CD14-positive monocyte (primary cell): ENCODE data around the gene TOP2B. TPM values are rescaled to one million over a fixed set of nuclear protein-coding genes. Genes with fewer than 3 reads are reported as not detected.

Experiments
- DNase-seq, 3 donors: peaks; one replicate each; pipeline ENCODE4 v3.0.0-alpha.2; 2011 to 2022
- H2AFZ ChIP-seq: 2 replicates; pipeline ENCODE4 v1.6.0; 2012; ENCODE audit warnings: mild to moderate bottlenecking, low read depth, low read length, inconsistent platforms; ENCODE audit not compliant: insufficient read depth, poor library complexity, severe bottlenecking
- H3K27ac ChIP-seq, 2 donors: 1 replicate in 1 of 2; 2 replicates in 1 of 2; pipeline ENCODE4 v1.5.1; 2012 to 2013; ENCODE audit warnings: low read length in 2 of 2, control low read depth in 1 of 2, inconsistent platforms in 1 of 2, low read depth in 1 of 2, mild to moderate bottlenecking in 1 of 2
- H3K27me3 ChIP-seq, 2 donors: one replicate each; pipeline versions ENCODE4 v1.6.0 to v1.6.1; 2011 to 2013; ENCODE audit warnings: low read length in 2 of 2; ENCODE audit not compliant: control insufficient read depth in 2 of 2, insufficient read depth in 2 of 2
- H3K36me3 ChIP-seq, 2 donors: replicated peaks in 1 of 2; 1 replicate in 1 of 2; 2 replicates in 1 of 2; pipeline versions ENCODE4 v1.5.1 to v1.6.1; 2012 to 2013; ENCODE audit warnings: low read length in 2 of 2, control low read depth in 1 of 2, inconsistent platforms in 1 of 2, mild to moderate bottlenecking in 1 of 2; ENCODE audit not compliant: insufficient read depth in 2 of 2, control insufficient read depth in 1 of 2
- H3K4me1 ChIP-seq, 2 donors: 1 replicate in 1 of 2; 2 replicates in 1 of 2; pipeline versions ENCODE4 v1.5.1 to v1.6.1; 2012 to 2013; ENCODE audit warnings: low read length in 2 of 2, control low read depth in 1 of 2, inconsistent platforms in 1 of 2, mild to moderate bottlenecking in 1 of 2, moderate library complexity in 1 of 2; ENCODE audit not compliant: insufficient read depth in 2 of 2, control insufficient read depth in 1 of 2
- H3K4me2 ChIP-seq: replicated peaks from 2 replicates; pipeline ENCODE3; 2012; ENCODE audit warnings: low read length, moderate library complexity, mild to moderate bottlenecking; ENCODE audit not compliant: poor library complexity, severe bottlenecking; ENCODE audit errors: extremely low read depth
- H3K4me3 ChIP-seq, 3 experiments: fragments of 200-600 bp in 1 of 3; sonication (generic) in 1 of 3; replicated peaks in 1 of 3; 1 replicate in 2 of 3; 2 replicates in 1 of 3; pipeline ENCODE4 v1.5.1; 2011 to 2013; ENCODE audit warnings: low read length in 3 of 3, mild to moderate bottlenecking in 3 of 3, control low read depth in 2 of 3, low read depth in 2 of 3, inconsistent platforms in 1 of 3, moderate library complexity in 1 of 3
- H3K79me2 ChIP-seq: 2 replicates; pipeline ENCODE4 v1.6.0; 2012; ENCODE audit warnings: mild to moderate bottlenecking, control low read depth, inconsistent platforms, low read length, moderate library complexity; ENCODE audit not compliant: insufficient read depth
- H3K9ac ChIP-seq: 2 replicates; pipeline ENCODE4 v1.6.0; 2017; ENCODE audit warnings: low read length, mild to moderate bottlenecking; ENCODE audit not compliant: insufficient read depth, poor library complexity, severe bottlenecking
- H3K9me3 ChIP-seq, 2 donors: replicated peaks in 1 of 2; 1 replicate in 1 of 2; 2 replicates in 1 of 2; pipeline versions ENCODE4 v1.5.1 to v1.6.1; 2012 to 2013; ENCODE audit warnings: low read length in 2 of 2, control low read depth in 1 of 2; ENCODE audit not compliant: control insufficient read depth in 1 of 2, insufficient read depth in 1 of 2
- H4K20me1 ChIP-seq: 2 replicates; pipeline ENCODE4 v1.6.0; 2012; ENCODE audit warnings: mild to moderate bottlenecking, low read length, control low read depth, moderate library complexity; ENCODE audit not compliant: insufficient read depth
- H3K27ac Mint-ChIP-seq, 7 donors: one replicate each; pipeline ENCODE4 v1.8.0; 2020; ENCODE audit warnings: mild to moderate bottlenecking in 7 of 7, mixed read lengths in 7 of 7, moderate library complexity in 6 of 7, inconsistent platforms in 2 of 7
- H3K27me3 Mint-ChIP-seq, 3 donors: one replicate each; pipeline ENCODE4 v1.8.0; 2021 to 2022; ENCODE audit warnings: low read depth in 3 of 3, mild to moderate bottlenecking in 3 of 3, mixed read lengths in 3 of 3, moderate library complexity in 3 of 3, inconsistent platforms in 1 of 3
- H3K36me3 Mint-ChIP-seq, 2 donors: one replicate each; pipeline ENCODE4 v1.8.0; 2020; ENCODE audit warnings: mixed read lengths in 2 of 2, inconsistent platforms in 1 of 2, mild to moderate bottlenecking in 1 of 2
- H3K4me1 Mint-ChIP-seq: one replicate; pipeline ENCODE4 v1.8.0; 2020; ENCODE audit warnings: mild to moderate bottlenecking, mixed read lengths
- H3K4me3 Mint-ChIP-seq, 2 donors: one replicate each; pipeline ENCODE4 v1.8.0; 2020; ENCODE audit warnings: mild to moderate bottlenecking in 2 of 2, mixed read lengths in 2 of 2, moderate library complexity in 1 of 2
- H3K9me3 Mint-ChIP-seq, 7 donors: one replicate each; pipeline ENCODE4 v1.8.0; 2020 to 2022; ENCODE audit warnings: mixed read lengths in 7 of 7, mild to moderate bottlenecking in 6 of 7, moderate library complexity in 6 of 7, inconsistent platforms in 2 of 7
- WGBS: methylation state at CpG from one replicate; pipeline ENCODE4 v1.1.5; 2013; ENCODE audit warnings: missing lambda C conversion rate; ENCODE audit not compliant: insufficient coverage; 5-methylcytosine and 5-hydroxymethylcytosine counted together
- intact Hi-C, 2 donors: fragments of 100-400 bp; cut with micrococcal nuclease; formaldehyde crosslinking; loops; one replicate each; pipeline versions ENCODE4 v1.15.0 to v1.15.1; 2023
- polyA plus RNA-seq, 3 donors: library from polyadenylated mRNA; depleted of rRNA in 1 of 3; unstranded in 2 of 3; stranded (reverse) in 1 of 3; fragments of 300-500 nt in 2 of 3; fragments of >200 nt in 1 of 3; fragmentation: Illumina TruSeq in 2 of 3; gene quantifications; 1 replicate in 2 of 3; 2 replicates in 1 of 3; pipeline ENCODE4 v1.2.3, GENCODE V29; 2012 to 2021
- TF ChIP-seq, protein P1 (sequence below): fragments of 200-600 bp; IDR thresholded peaks from one replicate; pipeline ENCODE4 v1.8.0; 2022; ENCODE audit warnings: antibody characterized with exemption, mild to moderate bottlenecking

TOP2B gene
- polyA plus RNA-seq, 3 donors: 21.4 to 27.0 (median 26.1) TPM

DNA sequence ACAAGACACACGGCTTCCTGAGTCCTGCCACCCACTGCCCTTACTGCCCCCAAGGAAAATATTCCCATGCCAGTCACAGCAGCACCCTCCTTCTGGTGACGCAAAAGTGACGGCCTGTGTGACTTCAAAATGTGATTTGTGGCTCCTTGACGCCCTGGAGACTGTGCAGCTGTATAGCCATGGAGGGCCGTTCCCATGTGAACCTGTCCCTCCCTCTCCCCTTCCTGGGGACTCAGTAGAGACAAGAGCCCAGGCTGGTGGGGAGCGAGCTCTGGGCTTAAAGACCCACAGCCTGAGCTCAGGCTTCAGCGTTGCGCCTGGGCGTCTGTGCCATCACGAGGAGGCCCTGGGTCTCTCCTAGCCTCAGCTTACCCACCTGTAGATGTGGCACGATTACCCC lies 78.2 kb downstream of the TOP2B start:
- Histone ChIP-seq H3K27ac (no peak overlapping the region), H2AFZ (no peak overlapping the region), H3K9me3 (no peaks in the 10 kb centered on the region), H3K4me3 (no peak overlapping the region), H4K20me1 (no peaks in the 10 kb centered on the region), H3K79me2 (no peaks in the 10 kb centered on the region), H3K4me1 (no peaks in the 10 kb centered on the region), H3K9ac (no peak overlapping the region), H3K4me2 (no peak overlapping the region), H3K36me3 (no peaks in the 10 kb centered on the region), H3K27me3 (no peaks in the 10 kb centered on the region)
- no peak for DNase-seq
- TF ChIP-seq, protein P1, sequence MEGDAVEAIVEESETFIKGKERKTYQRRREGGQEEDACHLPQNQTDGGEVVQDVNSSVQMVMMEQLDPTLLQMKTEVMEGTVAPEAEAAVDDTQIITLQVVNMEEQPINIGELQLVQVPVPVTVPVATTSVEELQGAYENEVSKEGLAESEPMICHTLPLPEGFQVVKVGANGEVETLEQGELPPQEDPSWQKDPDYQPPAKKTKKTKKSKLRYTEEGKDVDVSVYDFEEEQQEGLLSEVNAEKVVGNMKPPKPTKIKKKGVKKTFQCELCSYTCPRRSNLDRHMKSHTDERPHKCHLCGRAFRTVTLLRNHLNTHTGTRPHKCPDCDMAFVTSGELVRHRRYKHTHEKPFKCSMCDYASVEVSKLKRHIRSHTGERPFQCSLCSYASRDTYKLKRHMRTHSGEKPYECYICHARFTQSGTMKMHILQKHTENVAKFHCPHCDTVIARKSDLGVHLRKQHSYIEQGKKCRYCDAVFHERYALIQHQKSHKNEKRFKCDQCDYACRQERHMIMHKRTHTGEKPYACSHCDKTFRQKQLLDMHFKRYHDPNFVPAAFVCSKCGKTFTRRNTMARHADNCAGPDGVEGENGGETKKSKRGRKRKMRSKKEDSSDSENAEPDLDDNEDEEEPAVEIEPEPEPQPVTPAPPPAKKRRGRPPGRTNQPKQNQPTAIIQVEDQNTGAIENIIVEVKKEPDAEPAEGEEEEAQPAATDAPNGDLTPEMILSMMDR: no peak
- intact Hi-C loops: loop anchor here in 1 of 2 donors (10.0 kb wide), 1 partner anchor 142 kb away; no protein-coding TSS in a partner anchor
- Mint-ChIP-seq H3K9me3 (peaks cover 0 to 2% (median 0%) of the 10 kb centered on the region in 7 donors), H3K27me3 (peaks cover 1 to 4% (median 4%) of the 10 kb centered on the region in 3 donors), H3K4me1 (peaks cover 16% of the 10 kb centered on the region), H3K36me3 (no peaks in the 10 kb centered on the region), H3K27ac (no peak overlapping the region), H3K4me3 (no peak overlapping the region)
- WGBS: 95% methylated on average over 9 of the region's 11 CpGs

DNA sequence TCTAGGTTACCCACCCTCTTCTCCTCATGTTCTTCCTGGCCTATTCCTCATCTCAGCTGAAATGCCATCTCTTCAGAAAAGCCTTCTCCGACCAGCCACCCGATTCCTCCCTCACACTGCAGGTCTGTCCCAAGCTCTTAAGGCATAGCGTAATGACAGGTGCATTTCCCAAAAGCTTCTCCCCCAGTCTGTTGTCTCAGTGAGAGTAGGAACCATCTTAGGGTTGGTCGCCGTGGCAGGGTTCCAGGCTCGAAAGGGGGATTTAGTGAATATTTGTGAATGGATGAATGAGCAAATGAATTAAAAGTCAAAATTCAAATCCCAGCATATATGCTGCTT lies 78.6 kb downstream of the TOP2B start:
- no peak overlapping the region for H3K4me3 ChIP-seq
- H3K4me1 ChIP-seq: no peaks in the 10 kb centered on the region
- no peaks in the 10 kb centered on the region for H3K9me3 ChIP-seq
- Mint-ChIP-seq H3K27ac (no peak overlapping the region), H3K4me3 (no peak overlapping the region), H3K4me1 (peaks cover 16% of the 10 kb centered on the region), H3K36me3 (no peaks in the 10 kb centered on the region), H3K27me3 (peaks cover 1 to 4% (median 4%) of the 10 kb centered on the region in 3 donors), H3K9me3 (peaks cover 0 to 2% (median 0%) of the 10 kb centered on the region in 7 donors)
- no peaks in the 10 kb centered on the region for H4K20me1 ChIP-seq
- no peak overlapping the region for H3K27ac ChIP-seq
- no peaks in the 10 kb centered on the region for H3K79me2 ChIP-seq
- 90% methylated on average over 2 of the region's 6 CpGs for WGBS
- H2AFZ ChIP-seq: no peak overlapping the region
- TF ChIP-seq, protein P1: no peak
- no peak overlapping the region for H3K4me2 ChIP-seq
- H3K27me3 ChIP-seq: no peaks in the 10 kb centered on the region
- intact Hi-C loops: loop anchor here in 1 of 2 donors (10.0 kb wide), 1 partner anchor 141 kb away; no protein-coding TSS in a partner anchor
- no peak overlapping the region for H3K9ac ChIP-seq
- no peak for DNase-seq
- no peaks in the 10 kb centered on the region for H3K36me3 ChIP-seq
